Right hindlimb (tissue), 1 donor: Measurements from ENCODE around the gene SDK2.

Source experiments
- DNase-seq: peaks from one replicate; pipeline ENCODE4 v3.0.0-alpha.2; 2018

Gene SDK2

GRCh38 chr17:73551759-73552158, 92.5 kb downstream of the SDK2 start:
- no peak for DNase-seq

- no peak for DNase-seq
Measured at GRCh38 chr17:73551144-73551543, 93.1 kb downstream of the SDK2 start.

- no peak for DNase-seq
Measured at GRCh38 chr17:73550556-73550955, 93.7 kb downstream of the SDK2 start.

- no peak for DNase-seq
Measured at GRCh38 chr17:73549841-73550430, 94.3 kb downstream of the SDK2 start.

- no peak for DNase-seq
Measured at GRCh38 chr17:73548620-73549311, 95.5 kb downstream of the SDK2 start.

GRCh38 chr17:73547790-73548189, 96.5 kb downstream of the SDK2 start:
- no peak for DNase-seq

- DNase-seq, result no peak
Measured at GRCh38 chr17:73546770-73547536, 97.3 kb downstream of the SDK2 start.

- DNase-seq, result no peak
Measured at GRCh38 chr17:73546114-73546513, 98.1 kb downstream of the SDK2 start.

- DNase-seq, result no peak
Measured at GRCh38 chr17:73545109-73546032, 98.9 kb downstream of the SDK2 start.

- no peak for DNase-seq
Measured at GRCh38 chr17:73544333-73544732, 99.9 kb downstream of the SDK2 start.

GRCh38 chr17:73542323-73542722, 101.9 kb downstream of the SDK2 start:
- no peak for DNase-seq

GRCh38 chr17:73541561-73541981, 102.7 kb downstream of the SDK2 start:
- DNase-seq, result no peak

GRCh38 chr17:73541111-73541510, 103.1 kb downstream of the SDK2 start:
- no peak for DNase-seq

- DNase-seq, result no peak
Measured at GRCh38 chr17:73539166-73539565, 105.1 kb downstream of the SDK2 start.

GRCh38 chr17:73538445-73538844, 105.8 kb downstream of the SDK2 start:
- no peak for DNase-seq

- no peak for DNase-seq
Measured at GRCh38 chr17:73536700-73537605, 107.3 kb downstream of the SDK2 start.

GRCh38 chr17:73535746-73536145, 108.5 kb downstream of the SDK2 start:
- no peak for DNase-seq

GRCh38 chr17:73534209-73534909, 109.9 kb downstream of the SDK2 start:
- no peak for DNase-seq

- DNase-seq, result no peak
Measured at GRCh38 chr17:73533781-73534180, 110.5 kb downstream of the SDK2 start.

- DNase-seq, result no peak
Measured at GRCh38 chr17:73533127-73533526, 111.1 kb downstream of the SDK2 start.

- DNase-seq, result no peak
Measured at GRCh38 chr17:73532421-73532901, 111.8 kb downstream of the SDK2 start.
